ENCODE measurements around the gene SPHK2.

The SPHK2 gene

DNA sequence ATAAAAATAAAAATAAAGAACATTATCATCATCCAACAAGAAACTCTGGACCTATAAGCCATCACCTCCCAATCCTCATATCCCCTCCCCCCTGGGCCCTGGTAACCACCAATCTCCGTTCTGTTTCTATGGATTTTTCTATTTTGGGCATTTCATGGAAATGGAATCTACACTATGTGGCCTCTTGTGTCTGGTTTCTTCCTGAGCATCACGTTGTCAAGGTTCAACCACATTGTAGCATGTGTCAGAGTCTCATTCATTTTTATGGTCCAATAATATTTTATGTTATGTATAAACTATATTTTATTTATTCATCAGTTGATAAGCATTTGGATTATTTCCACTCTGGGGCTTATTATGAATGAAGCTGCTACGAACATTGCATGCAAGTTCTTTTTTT lies 40.4 kb upstream of the SPHK2 start:
- no peak for DNase-seq (ENCODE audit: low spot score)
- TF ChIP-seq, protein P1, sequence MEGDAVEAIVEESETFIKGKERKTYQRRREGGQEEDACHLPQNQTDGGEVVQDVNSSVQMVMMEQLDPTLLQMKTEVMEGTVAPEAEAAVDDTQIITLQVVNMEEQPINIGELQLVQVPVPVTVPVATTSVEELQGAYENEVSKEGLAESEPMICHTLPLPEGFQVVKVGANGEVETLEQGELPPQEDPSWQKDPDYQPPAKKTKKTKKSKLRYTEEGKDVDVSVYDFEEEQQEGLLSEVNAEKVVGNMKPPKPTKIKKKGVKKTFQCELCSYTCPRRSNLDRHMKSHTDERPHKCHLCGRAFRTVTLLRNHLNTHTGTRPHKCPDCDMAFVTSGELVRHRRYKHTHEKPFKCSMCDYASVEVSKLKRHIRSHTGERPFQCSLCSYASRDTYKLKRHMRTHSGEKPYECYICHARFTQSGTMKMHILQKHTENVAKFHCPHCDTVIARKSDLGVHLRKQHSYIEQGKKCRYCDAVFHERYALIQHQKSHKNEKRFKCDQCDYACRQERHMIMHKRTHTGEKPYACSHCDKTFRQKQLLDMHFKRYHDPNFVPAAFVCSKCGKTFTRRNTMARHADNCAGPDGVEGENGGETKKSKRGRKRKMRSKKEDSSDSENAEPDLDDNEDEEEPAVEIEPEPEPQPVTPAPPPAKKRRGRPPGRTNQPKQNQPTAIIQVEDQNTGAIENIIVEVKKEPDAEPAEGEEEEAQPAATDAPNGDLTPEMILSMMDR (IDR thresholded peaks at IDR 0.05; ENCODE audit: extremely low read depth, insufficient read depth, missing control alignments): no peak
- in situ Hi-C loops (cut with MboI; ENCODE audit: low pct_unique_long_range_greater_than_20kb, low sequenced_read_pairs, unreplicated experiment): no loop called here

DNA sequence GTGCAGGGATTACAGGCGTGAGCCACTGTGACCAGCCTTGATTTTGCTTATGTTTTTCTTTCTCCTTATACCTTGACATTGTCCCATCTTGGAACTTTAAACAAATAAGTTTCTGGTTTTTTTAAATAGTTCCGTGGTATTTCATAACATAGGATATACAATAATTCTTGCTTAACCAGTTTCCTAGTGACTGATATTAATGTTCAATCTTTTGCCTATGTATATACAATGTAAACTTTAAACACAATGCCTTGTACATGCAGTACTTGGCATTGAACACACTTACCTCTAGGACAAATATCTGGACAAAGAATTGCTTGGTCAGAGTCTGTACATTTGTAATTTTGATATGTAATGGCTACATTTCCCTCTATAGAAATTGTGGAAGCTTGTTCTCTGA lies 37.1 kb upstream of the SPHK2 start:
- DNase-seq (ENCODE audit: low spot score): no peak
- in situ Hi-C loops (cut with MboI; ENCODE audit: low pct_unique_long_range_greater_than_20kb, low sequenced_read_pairs, unreplicated experiment): loop anchor here (10.0 kb wide), 1 partner anchor 267 kb away; no protein-coding TSS in a partner anchor
- TF ChIP-seq, protein P1 (IDR thresholded peaks at IDR 0.05; ENCODE audit: extremely low read depth, insufficient read depth, missing control alignments): no peak

DNA sequence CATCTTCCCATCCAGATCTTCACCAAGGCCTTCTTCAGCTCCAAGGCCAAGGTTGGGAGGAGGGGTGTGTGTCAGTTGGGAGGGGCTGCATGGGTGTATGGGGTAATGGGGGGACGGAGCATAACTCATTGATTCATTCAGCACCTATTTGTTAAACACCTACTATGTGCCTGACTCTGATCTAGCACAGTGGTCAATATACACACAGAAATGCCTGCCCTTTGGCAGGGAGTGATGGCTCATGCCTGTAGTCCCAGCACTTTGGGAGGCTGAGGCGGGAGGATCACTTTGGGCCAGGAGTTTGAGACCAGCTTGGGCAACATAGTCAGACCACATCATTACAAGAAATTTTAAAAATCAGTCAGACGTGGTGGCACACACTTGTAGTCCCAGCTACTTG lies 31.9 kb upstream of the SPHK2 start:
- no peak for DNase-seq (ENCODE audit: low spot score)
- in situ Hi-C loops (cut with MboI; ENCODE audit: low pct_unique_long_range_greater_than_20kb, low sequenced_read_pairs, unreplicated experiment): loop anchor here (5.0 to 10.0 kb wide), 2 partner anchors 80 to 273 kb away; no protein-coding TSS in a partner anchor
- TF ChIP-seq, protein P1 (IDR thresholded peaks at IDR 0.05; ENCODE audit: extremely low read depth, insufficient read depth, missing control alignments): no peak

DNA sequence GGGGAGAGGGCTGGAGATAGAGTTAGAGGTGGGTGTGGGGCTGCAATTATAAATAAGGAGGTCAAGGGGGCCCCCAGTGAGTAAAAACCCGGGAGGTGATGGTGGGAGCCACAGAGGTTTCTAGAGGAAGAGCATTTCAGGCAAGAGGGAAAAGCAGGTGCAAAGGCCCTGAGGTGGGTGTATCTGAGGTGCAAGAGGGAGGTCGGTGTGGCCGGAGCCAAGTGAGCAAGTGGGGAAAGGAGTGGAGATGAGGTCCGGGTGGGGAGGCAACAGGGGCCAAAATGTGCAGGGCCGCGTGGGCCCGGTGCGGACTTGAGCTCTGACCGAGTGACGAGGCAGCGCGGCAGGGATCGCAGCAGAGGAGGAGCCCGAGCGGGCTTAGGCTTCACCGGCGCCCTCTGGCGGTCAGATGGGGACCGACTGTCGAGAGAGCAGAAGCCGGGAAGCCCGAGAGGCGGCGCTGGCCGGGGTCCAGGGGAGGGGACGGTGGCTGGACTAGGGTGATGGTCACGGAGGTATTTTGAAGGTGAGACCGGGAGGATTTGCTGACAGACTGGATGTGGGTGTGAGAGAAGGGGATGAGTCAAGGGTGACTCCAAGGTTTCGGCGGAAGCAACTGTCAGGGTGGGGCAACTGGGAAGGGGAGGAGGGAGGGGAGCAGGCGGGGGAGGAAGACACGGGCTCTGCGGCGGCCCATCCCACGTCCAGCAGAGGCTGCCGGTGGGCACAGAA lies 30.5 kb upstream of the SPHK2 start:
- DNase-seq (ENCODE audit: low spot score): peak; percentile 89
- TF ChIP-seq, protein P1 (IDR thresholded peaks at IDR 0.05; ENCODE audit: extremely low read depth, insufficient read depth, missing control alignments): peak; percentile 98
- in situ Hi-C loops (cut with MboI; ENCODE audit: low pct_unique_long_range_greater_than_20kb, low sequenced_read_pairs, unreplicated experiment): loop anchor here (5.0 to 10.0 kb wide), 2 partner anchors 82 to 274 kb away; no protein-coding TSS in a partner anchor

DNA sequence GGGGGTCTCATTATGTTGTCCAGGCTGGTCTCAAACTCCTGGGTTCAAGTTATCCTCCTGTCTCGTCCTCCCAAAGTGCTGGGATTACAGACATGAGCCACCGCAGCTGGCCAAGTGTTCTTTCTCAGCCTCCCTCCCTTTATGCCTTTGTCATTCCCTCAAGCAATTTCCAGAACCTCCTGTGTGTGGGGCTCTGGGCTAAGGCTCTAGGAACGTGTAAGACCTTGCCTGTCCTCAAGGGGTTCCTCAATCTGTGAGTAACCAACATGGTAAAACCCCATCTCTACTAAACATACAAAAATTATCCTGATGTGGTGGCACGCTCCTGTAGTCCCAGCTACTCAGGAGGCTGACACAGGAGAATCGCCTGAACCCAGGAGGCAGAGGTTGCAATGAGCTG lies 28.3 kb upstream of the SPHK2 start:
- TF ChIP-seq, protein P1 (IDR thresholded peaks at IDR 0.05; ENCODE audit: extremely low read depth, insufficient read depth, missing control alignments): no peak
- no peak for DNase-seq (ENCODE audit: low spot score)
- in situ Hi-C loops (cut with MboI; ENCODE audit: low pct_unique_long_range_greater_than_20kb, low sequenced_read_pairs, unreplicated experiment): no loop called here

DNA sequence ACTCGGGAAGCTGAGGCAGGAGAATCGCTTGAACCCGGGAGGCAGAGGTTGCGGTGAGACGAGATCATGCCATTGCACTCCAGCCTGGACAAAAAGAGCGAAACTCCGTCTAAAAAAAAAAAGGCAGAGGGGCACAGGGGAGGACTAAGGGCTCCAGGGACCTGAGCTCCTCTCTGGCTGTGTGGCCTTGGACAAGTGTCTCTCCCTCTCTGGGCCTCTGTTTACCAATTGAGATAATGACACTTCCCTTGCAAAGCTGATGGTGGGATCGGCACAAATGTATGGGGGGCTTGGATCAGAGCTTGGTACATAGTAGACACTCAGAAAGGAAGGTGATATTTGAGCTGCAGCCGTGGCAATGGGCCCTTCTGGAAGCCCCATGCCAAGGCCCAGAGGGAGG lies 24.1 kb upstream of the SPHK2 start:
- TF ChIP-seq, protein P1 (IDR thresholded peaks at IDR 0.05; ENCODE audit: extremely low read depth, insufficient read depth, missing control alignments): no peak
- no peak for DNase-seq (ENCODE audit: low spot score)
- in situ Hi-C loops (cut with MboI; ENCODE audit: low pct_unique_long_range_greater_than_20kb, low sequenced_read_pairs, unreplicated experiment): no loop called here
